HEK293 (cell line): Measurements from ENCODE around the gene GMPPA.

ENCODE experiments used
- CTCF ChIA-PET: fragments of 350-600 bp; formaldehyde crosslinking; extraction: SDS; loops from one replicate; lab custom pipeline; 2021; ENCODE audit warnings: antibody characterized with exemption; lab: Yijun Ruan, JAX
- POLR2A ChIA-PET: fragments of 300-600 bp; formaldehyde crosslinking; extraction: SDS; loops from one replicate; lab custom pipeline; 2020; ENCODE audit warnings: antibody characterized with exemption, inconsistent platforms; lab: Yijun Ruan, JAX
- H3K27ac ChIP-seq: fragments of 200-500 bp; sonication (Bioruptor generic); 2 replicates; pipeline ENCODE4 v1.5.1; 2014; ENCODE audit warnings: low read depth, low read length, control low read depth, inconsistent platforms; ENCODE audit errors: extremely low read depth
- H3K36me3 ChIP-seq, 2 experiments: fragments of 200-500 bp in 1 of 2; sonication (Bioruptor generic) in 1 of 2; 1 replicate in 1 of 2; 2 replicates in 1 of 2; pipeline ENCODE4 v1.5.1; 2014 to 2017; ENCODE audit warnings: inconsistent platforms in 2 of 2, low read length in 2 of 2; ENCODE audit not compliant: control insufficient read depth in 2 of 2, insufficient read depth in 1 of 2
- H3K4me1 ChIP-seq: fragments of 200-500 bp; sonication (Bioruptor generic); 2 replicates; pipeline ENCODE4 v1.5.1; 2014; ENCODE audit warnings: mild to moderate bottlenecking, low read length, inconsistent platforms; ENCODE audit not compliant: control insufficient read depth, insufficient read depth
- H3K4me3 ChIP-seq: 2 replicates; pipeline ENCODE4 v1.5.1; 2011; ENCODE audit warnings: low read depth, mild to moderate bottlenecking, control low read depth, low read length, moderate library complexity
- H3K9me3 ChIP-seq: fragments of 200-500 bp; sonication (Bioruptor generic); 2 replicates; pipeline ENCODE4 v1.5.1; 2014; ENCODE audit warnings: low read depth, low read length, inconsistent platforms; ENCODE audit not compliant: control insufficient read depth, insufficient read depth
- BCL11A ChIP-seq: fragments of 450-650 bp; formaldehyde crosslinking; IDR thresholded peaks from 2 replicates; pipeline ENCODE4 v1.5.1; 2016; ENCODE audit warnings: low read depth, missing biosample characterization, missing genetic modification characterization
- BCL11B ChIP-seq: fragments of 450-650 bp; formaldehyde crosslinking; IDR thresholded peaks from 2 replicates; pipeline ENCODE4 v1.5.1; 2016; ENCODE audit warnings: low read depth, missing biosample characterization, missing genetic modification characterization
- GLI2 ChIP-seq: fragments of 450-650 bp; formaldehyde crosslinking; IDR thresholded peaks from 2 replicates; pipeline ENCODE4; 2017; ENCODE audit warnings: missing biosample characterization, missing genetic modification characterization, low read depth, borderline replicate concordance
- KLF8 ChIP-seq: fragments of 450-650 bp; formaldehyde crosslinking; IDR thresholded peaks from 2 replicates; pipeline ENCODE4 v1.5.1; 2016; ENCODE audit warnings: missing biosample characterization, missing genetic modification characterization
- KLF9 ChIP-seq: fragments of 450-650 bp; formaldehyde crosslinking; IDR thresholded peaks from 2 replicates; pipeline ENCODE4 v1.5.1; 2016; ENCODE audit warnings: missing biosample characterization, missing genetic modification characterization, low read depth
- OSR2 ChIP-seq: fragments of 450-650 bp; formaldehyde crosslinking; IDR thresholded peaks from 2 replicates; pipeline ENCODE4 v1.5.1; 2016; ENCODE audit warnings: missing biosample characterization, missing genetic modification characterization
- PRDM1 ChIP-seq: fragments of 450-650 bp; formaldehyde crosslinking; IDR thresholded peaks from 2 replicates; pipeline ENCODE4; 2016; ENCODE audit warnings: missing biosample characterization, missing genetic modification characterization
- SALL2 ChIP-seq: fragments of 450-650 bp; formaldehyde crosslinking; IDR thresholded peaks from 2 replicates; pipeline ENCODE4 v1.5.0; 2017; ENCODE audit warnings: missing biosample characterization, mild to moderate bottlenecking, missing genetic modification characterization, borderline replicate concordance
- YY2 ChIP-seq: fragments of 450-650 bp; formaldehyde crosslinking; IDR thresholded peaks from 2 replicates; pipeline ENCODE4 v1.5.1; 2016; ENCODE audit warnings: missing biosample characterization, missing genetic modification characterization
- ZBTB17 ChIP-seq: fragments of 450-650 bp; formaldehyde crosslinking; IDR thresholded peaks from 2 replicates; pipeline ENCODE4 v1.5.1; 2016; ENCODE audit warnings: missing biosample characterization, missing genetic modification characterization
- ZEB2 ChIP-seq: fragments of 450-650 bp; formaldehyde crosslinking; IDR thresholded peaks from 2 replicates; pipeline ENCODE4 v1.5.1; 2016; ENCODE audit warnings: missing biosample characterization, missing genetic modification characterization
- ZIC2 ChIP-seq: fragments of 450-650 bp; formaldehyde crosslinking; IDR thresholded peaks from 2 replicates; pipeline ENCODE4 v1.5.1; 2016; ENCODE audit warnings: missing biosample characterization, missing genetic modification characterization
- ZNF121 ChIP-seq: fragments of 450-650 bp; formaldehyde crosslinking; IDR thresholded peaks from 2 replicates; pipeline ENCODE4 v1.5.1; 2016; ENCODE audit warnings: missing biosample characterization, missing genetic modification characterization
- ZNF266 ChIP-seq: fragments of 450-650 bp; formaldehyde crosslinking; IDR thresholded peaks from 2 replicates; pipeline ENCODE4 v1.5.1; 2016; ENCODE audit warnings: missing biosample characterization, missing genetic modification characterization, low read depth
- ZNF302 ChIP-seq: fragments of 450-650 bp; formaldehyde crosslinking; IDR thresholded peaks from 2 replicates; pipeline ENCODE4 v1.5.1; 2016; ENCODE audit warnings: missing biosample characterization, missing genetic modification characterization, low read depth
- ZNF398 ChIP-seq: fragments of 450-650 bp; formaldehyde crosslinking; IDR thresholded peaks from 2 replicates; pipeline ENCODE4 v1.5.1; 2017; ENCODE audit warnings: missing biosample characterization, missing genetic modification characterization
- ZNF416 ChIP-seq: fragments of 450-650 bp; formaldehyde crosslinking; IDR thresholded peaks from 2 replicates; pipeline ENCODE4 v1.5.1; 2016; ENCODE audit warnings: missing biosample characterization, missing genetic modification characterization
- ZNF426 ChIP-seq: fragments of 450-650 bp; formaldehyde crosslinking; IDR thresholded peaks from 2 replicates; pipeline ENCODE4 v1.5.1; 2017; ENCODE audit warnings: missing biosample characterization, missing genetic modification characterization, mild to moderate bottlenecking, inconsistent platforms, moderate library complexity
- ZNF501 ChIP-seq: fragments of 450-650 bp; formaldehyde crosslinking; IDR thresholded peaks from 2 replicates; pipeline ENCODE4 v1.5.1; 2016; ENCODE audit warnings: missing biosample characterization, missing genetic modification characterization
- ZNF513 ChIP-seq: fragments of 450-650 bp; IDR thresholded peaks from 2 replicates; pipeline ENCODE4 v1.5.1; 2018; ENCODE audit warnings: missing biosample characterization, missing genetic modification characterization
- ZNF548 ChIP-seq: fragments of 450-650 bp; formaldehyde crosslinking; IDR thresholded peaks from 2 replicates; pipeline ENCODE4 v1.5.1; 2016; ENCODE audit warnings: missing biosample characterization, missing genetic modification characterization
- ZNF629 ChIP-seq: fragments of 450-650 bp; formaldehyde crosslinking; IDR thresholded peaks from 2 replicates; pipeline ENCODE4 v1.5.1; 2017; ENCODE audit warnings: missing biosample characterization, missing genetic modification characterization
- ZNF747 ChIP-seq: fragments of 450-650 bp; formaldehyde crosslinking; IDR thresholded peaks from 2 replicates; pipeline ENCODE4 v1.5.1; 2016; ENCODE audit warnings: missing biosample characterization, missing genetic modification characterization
- TF ChIP-seq, protein P1 (sequence below): fragments of 450-650 bp; formaldehyde crosslinking; conservative IDR thresholded peaks from 2 replicates; pipeline ENCODE4 v1.5.1; 2016; ENCODE audit warnings: low read depth, missing biosample characterization, missing genetic modification characterization
- TF ChIP-seq, protein P2 (sequence below): fragments of 450-650 bp; formaldehyde crosslinking; IDR thresholded peaks from 2 replicates; pipeline ENCODE4 v1.5.1; 2016; ENCODE audit warnings: missing biosample characterization, missing genetic modification characterization

Gene GMPPA

DNA sequence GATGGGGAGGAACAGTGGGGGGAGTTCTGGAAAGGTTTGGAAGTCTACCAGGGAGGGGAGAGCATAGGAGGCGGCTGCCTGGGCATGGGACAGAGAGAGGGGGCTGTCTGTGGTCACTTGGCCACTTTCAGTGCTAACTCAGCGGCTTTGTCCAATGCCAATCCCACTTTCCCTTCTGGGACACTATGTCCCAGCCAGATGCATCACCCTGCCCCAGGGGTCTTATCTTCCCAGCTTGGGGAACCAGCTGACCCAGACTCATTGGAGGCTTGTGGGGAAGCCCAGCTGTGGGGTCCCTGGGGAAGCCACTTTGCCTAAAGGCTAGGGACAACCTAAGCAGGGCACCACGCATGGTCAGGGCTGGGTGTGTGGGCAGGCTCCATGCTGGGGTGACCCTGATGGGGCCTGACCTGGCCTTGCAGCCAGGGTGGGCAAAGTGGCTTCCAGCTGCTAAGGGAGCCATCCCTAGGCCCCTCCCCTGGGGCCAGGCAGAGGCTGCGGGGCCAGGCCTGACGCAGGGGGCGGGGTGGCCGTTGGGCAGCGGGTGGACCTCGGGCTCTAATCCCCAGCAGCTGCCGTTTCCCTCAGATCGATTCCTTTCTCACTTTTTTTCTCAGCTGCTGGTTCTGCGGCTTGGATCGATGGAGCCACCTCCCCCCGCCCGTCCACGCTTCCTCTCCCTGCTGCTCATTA lies 14.0 kb downstream of the GMPPA start:
- ChIA-PET CTCF (interaction anchor here (1.3 to 9.5 kb wide), 5 partner anchors 14 to 28 kb away, joined by 3 to 150 read pairs (median 12); partner anchors contain the start of gene GMPPA), POLR2A (interaction anchor here (1.0 to 1.3 kb wide), 2 partner anchors 14 to 26 kb away, joined by 3 to 4 read pairs; partner anchors contain the start of gene GMPPA)
- H3K4me1 ChIP-seq, result peaks cover 2% of the 10 kb centered on the region
- no peaks in the 10 kb centered on the region for H3K9me3 ChIP-seq
- H3K27ac ChIP-seq, result no peak overlapping the region
- TF ChIP-seq PRDM1 (tag by site-specific recombination) (peak; percentile 19; the same call in 1 of the 2 replicates), ZNF398 (tag by site-specific recombination) (peak; percentile 19; the same call in 1 of the 2 replicates), ZBTB17 (no peak), ZNF501 (tag by site-specific recombination) (no peak), BCL11B (no peak), BCL11A (tag by site-specific recombination) (no peak), ZNF548 (tag by site-specific recombination) (no peak), SALL2 (no peak), OSR2 (tag by site-specific recombination) (no peak), ZNF266 (tag by site-specific recombination) (no peak), ZNF629 (tag by site-specific recombination) (no peak), ZIC2 (tag by site-specific recombination) (peak; percentile 73), KLF8 (tag by site-specific recombination) (no peak), ZNF302 (tag by site-specific recombination) (no peak), ZNF121 (tag by site-specific recombination) (no peak), ZNF416 (tag by site-specific recombination) (no peak), KLF9 (tag by site-specific recombination) (no peak), ZEB2 (no peak), ZNF747 (tag by site-specific recombination) (no peak), ZNF513 (no peak), YY2 (tag by site-specific recombination) (no peak), ZNF426 (no peak), GLI2 (tag by site-specific recombination) (no peak)
- TF ChIP-seq, protein P1, sequence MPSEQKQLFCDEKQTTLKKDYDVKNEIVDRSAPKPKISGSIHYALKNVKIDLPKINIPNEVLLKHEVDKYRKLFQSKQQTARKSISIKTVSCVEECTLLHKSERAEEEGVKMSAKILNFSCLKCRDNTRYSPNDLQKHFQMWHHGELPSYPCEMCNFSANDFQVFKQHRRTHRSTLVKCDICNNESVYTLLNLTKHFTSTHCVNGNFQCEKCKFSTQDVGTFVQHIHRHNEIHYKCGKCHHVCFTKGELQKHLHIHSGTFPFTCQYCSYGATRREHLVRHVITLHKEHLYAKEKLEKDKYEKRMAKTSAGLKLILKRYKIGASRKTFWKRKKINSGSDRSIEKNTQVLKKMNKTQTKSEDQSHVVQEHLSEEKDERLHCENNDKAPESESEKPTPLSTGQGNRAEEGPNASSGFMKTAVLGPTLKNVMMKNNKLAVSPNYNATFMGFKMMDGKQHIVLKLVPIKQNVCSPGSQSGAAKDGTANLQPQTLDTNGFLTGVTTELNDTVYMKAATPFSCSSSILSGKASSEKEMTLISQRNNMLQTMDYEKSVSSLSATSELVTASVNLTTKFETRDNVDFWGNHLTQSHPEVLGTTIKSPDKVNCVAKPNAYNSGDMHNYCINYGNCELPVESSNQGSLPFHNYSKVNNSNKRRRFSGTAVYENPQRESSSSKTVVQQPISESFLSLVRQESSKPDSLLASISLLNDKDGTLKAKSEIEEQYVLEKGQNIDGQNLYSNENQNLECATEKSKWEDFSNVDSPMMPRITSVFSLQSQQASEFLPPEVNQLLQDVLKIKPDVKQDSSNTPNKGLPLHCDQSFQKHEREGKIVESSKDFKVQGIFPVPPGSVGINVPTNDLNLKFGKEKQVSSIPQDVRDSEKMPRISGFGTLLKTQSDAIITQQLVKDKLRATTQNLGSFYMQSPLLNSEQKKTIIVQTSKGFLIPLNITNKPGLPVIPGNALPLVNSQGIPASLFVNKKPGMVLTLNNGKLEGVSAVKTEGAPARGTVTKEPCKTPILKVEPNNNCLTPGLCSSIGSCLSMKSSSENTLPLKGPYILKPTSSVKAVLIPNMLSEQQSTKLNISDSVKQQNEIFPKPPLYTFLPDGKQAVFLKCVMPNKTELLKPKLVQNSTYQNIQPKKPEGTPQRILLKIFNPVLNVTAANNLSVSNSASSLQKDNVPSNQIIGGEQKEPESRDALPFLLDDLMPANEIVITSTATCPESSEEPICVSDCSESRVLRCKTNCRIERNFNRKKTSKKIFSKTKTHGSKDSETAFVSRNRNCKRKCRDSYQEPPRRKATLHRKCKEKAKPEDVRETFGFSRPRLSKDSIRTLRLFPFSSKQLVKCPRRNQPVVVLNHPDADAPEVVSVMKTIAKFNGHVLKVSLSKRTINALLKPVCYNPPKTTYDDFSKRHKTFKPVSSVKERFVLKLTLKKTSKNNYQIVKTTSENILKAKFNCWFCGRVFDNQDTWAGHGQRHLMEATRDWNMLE (tag by site-specific recombination), result no peak
- TF ChIP-seq, protein P2, sequence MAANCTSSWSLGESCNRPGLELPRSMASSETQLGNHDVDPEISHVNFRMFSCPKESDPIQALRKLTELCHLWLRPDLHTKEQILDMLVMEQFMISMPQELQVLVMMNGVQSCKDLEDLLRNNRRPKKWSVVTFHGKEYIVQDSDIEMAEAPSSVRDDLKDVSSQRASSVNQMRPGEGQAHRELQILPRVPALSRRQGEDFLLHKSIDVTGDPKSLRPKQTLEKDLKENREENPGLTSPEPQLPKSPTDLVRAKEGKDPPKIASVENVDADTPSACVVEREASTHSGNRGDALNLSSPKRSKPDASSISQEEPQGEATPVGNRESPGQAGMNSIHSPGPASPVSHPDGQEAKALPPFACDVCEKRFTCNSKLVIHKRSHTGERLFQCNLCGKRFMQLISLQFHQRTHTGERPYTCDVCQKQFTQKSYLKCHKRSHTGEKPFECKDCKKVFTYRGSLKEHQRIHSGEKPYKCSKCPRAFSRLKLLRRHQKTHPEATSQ, result no peak
- H3K36me3 ChIP-seq, result no peaks in the 10 kb centered on the region
- no peak overlapping the region for H3K4me3 ChIP-seq
